Measurements from ENCODE around the gene CCDC59. TPM values are rescaled to one million over a fixed set of nuclear protein-coding genes. Genes with fewer than 3 reads are reported as not detected.

The CCDC59 gene, protein sequence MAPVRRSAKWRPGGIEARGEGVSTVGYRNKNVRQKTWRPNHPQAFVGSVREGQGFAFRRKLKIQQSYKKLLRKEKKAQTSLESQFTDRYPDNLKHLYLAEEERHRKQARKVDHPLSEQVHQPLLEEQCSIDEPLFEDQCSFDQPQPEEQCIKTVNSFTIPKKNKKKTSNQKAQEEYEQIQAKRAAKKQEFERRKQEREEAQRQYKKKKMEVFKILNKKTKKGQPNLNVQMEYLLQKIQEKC
- 51.3 to 65.8 TPM (median 52.7 TPM) in 5 replicates for total RNA-seq (2022; extraction: Qiagen RNA extraction; ENCODE audit: low read depth)

DNA sequence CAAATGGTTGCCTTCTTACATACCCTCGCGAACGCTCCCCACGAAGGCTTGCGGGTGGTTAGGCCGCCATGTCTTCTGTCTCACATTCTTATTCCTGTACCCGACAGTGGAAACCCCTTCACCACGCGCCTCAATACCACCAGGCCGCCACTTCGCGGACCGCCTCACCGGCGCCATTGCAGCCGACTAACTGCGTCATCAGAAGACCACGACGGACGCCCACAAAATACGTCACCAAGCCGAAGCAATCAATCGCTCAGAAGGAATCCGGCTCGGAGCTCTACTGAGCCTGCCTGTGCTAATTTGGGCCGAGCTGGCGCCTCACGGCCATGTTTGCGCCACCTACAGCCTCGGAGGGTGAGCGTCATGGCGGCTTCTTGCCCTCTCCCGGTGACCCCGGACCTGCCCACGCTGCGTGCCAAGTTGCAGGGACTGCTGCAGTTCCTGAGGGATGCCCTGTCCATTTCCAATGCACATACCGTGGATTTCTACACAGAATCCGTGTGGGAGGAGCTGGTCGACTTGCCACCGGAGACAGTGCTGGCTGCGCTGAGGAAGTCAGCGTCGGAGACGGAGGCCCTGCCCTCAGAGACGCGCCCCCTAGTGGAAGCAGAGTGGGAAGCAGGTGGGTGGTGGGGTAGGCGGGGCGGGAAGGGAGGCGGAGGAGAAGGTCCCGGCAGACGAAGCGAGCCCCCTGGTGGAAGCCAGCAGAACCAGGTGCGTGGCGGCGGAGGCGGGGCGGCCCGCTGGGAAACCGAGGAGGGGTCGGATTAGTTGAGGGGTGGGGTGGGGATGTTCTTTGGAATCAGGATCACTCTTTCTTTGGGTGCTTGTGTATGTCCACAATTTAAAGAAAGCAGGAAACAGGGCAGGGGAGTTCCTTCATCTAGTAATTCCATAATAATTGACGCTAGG lies at the start of gene CCDC59, which contains the start of gene METTL25:
Gene CCDC59 (minus strand): TSS at position 188 of the 915 bp plus-strand sequence. CDS start 11 bp downstream, at position 177.
Gene METTL25 (plus strand): TSS at position 330 of the 915 bp plus-strand sequence. CDS start 37 bp downstream, at position 367.

Other genes with a start within 250 kb of the CCDC59 start
- 2.0 to 3.4 TPM (median 2.6 TPM) in 5 replicates for gene METTL25, start 142 bp upstream of the CCDC59 start, total RNA-seq (2022; extraction: Qiagen RNA extraction; ENCODE audit: low read depth)

Measured in A549 treated with GW870086 at 1 μM for 4 hours (cell line).